GM12872 (cell line): ENCODE data around the gene XXYLT1.

Experiments
- TF ChIP-seq, protein P1 (sequence below): IDR thresholded peaks from 3 replicates; pipeline ENCODE4 v1.5.1; 2011; ENCODE audit warnings: low read depth, mild to moderate bottlenecking, low read length, moderate library complexity; ENCODE audit not compliant: insufficient read depth

XXYLT1 gene

DNA sequence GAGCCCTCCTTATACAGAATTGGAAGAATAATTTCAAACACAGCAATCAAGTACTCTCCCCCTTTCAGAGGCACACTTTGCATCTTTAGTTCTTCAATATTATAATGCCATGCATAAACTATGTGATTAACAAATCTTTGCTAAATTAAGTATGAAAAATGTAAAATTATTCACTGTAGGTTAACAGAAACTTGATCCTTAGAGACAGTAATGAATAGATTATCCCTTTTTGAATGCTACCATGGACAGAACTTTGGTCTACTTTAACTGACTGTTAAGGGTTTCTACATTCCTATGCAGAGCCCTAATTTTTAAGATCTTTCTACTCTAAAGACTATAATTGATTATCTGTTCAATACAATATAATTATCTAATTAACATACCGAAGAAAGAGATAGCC, 25.7 kb upstream of the XXYLT1 start:
- TF ChIP-seq, protein P1, sequence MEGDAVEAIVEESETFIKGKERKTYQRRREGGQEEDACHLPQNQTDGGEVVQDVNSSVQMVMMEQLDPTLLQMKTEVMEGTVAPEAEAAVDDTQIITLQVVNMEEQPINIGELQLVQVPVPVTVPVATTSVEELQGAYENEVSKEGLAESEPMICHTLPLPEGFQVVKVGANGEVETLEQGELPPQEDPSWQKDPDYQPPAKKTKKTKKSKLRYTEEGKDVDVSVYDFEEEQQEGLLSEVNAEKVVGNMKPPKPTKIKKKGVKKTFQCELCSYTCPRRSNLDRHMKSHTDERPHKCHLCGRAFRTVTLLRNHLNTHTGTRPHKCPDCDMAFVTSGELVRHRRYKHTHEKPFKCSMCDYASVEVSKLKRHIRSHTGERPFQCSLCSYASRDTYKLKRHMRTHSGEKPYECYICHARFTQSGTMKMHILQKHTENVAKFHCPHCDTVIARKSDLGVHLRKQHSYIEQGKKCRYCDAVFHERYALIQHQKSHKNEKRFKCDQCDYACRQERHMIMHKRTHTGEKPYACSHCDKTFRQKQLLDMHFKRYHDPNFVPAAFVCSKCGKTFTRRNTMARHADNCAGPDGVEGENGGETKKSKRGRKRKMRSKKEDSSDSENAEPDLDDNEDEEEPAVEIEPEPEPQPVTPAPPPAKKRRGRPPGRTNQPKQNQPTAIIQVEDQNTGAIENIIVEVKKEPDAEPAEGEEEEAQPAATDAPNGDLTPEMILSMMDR = no peak

DNA sequence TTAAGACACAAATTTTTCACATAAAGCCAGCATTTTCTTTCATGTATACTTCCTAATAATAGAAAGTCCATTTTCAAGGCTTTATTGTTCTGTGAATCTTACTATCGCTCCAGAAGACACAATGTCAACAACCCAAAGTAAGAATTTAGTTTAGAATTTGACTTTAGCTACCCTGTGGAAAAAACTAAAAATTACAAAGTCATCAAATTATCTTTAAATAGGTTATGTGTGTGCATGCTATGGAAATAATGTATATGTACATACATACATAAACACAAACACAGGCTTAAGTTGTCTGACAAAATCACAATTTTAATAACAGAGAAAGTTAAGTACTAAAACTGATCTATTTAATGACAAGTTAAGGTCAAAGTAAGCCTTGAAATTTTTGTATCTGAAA, 20.2 kb upstream of the XXYLT1 start:
- TF ChIP-seq, protein P1 = no peak

DNA sequence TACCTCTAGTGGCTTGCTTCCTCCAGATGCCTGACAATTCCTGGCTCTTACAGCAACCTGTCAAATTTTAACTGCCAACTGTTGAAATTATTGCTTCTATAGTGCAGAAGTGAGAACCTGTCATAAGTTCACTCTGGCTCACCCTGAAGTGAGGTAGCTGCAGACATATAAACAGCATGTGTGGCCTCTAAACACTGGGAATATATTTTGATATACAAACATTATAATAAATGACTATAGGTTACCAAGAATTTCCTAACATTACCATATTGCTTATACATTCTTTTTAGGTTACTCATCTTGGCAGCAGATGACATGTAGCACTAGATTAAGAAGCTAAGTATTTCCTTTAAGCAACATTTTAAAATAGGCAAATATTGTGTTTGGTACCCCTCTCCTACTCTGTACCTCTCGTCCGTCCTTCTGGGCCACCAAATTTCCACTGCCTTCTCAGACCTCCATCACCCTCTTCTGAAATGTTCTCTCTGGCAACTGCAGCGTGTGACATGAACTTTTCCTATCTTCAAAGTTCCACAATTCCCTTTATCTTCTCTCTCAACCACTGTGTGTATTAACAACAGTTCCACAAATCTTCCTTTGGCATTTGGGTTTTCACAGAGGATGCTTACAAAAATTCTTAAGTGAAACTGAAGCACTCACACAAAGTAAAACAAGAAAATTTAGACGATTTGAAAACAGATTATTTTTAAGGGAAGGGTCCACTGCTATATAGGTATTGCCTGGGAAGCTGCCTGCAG, 15.3 kb upstream of the XXYLT1 start:
- TF ChIP-seq, protein P1 = no peak

DNA sequence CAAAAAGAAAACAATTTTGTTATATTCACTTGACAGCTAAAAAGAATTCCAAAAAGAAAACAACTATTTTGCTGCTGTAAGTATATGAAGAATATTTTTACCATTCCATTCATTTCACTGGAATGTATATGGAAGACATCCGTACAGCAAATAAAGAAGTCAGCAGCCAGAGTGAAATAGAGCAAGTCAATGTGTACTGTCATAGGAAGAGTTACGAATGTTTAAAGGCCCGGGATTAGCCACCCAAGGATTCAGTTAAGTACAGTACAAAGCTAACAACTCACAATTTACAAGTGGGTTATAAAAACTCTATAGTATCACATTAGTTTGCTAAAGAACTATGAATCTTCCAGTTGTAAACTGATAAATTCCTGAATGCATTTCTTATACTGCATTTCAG, 14.4 kb upstream of the XXYLT1 start:
- TF ChIP-seq, protein P1 = no peak

DNA sequence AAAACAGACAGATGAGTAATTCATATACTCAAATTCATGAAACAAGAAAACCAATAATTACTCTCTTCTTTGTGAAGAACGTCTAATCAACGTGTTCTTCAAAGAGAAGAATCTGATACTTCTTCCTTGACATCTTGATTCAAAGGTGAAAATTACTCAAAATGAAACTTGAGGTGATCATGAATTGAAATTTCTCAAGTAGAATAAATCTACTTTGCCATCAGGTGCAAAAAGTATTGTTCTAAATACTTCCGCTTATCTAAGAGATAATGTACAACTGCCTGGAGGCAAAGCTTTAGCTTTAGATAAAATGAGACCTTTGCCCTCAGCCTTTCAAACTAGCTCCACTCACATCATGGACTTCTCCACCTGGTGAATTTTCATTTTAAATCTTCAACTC, 13.9 kb upstream of the XXYLT1 start:
- TF ChIP-seq, protein P1 = no peak

DNA sequence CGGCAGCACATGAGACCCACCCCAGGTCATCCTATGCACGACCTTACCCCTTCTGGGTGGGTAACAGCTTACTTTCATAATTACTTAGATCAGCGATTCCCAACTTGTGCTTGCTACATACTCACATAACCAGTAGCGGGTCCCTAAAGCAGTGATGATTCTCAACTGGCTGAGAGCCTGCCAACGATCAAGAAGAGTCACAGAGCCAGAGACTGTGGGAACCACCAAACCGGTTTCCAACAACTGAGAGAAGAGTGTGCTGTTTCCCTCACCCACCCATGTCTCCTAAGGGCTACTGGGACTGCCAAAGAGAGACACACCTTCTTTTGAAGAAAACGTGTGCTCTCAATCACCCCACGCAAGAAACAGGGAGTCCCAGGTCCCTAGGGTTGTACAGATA, 12.0 kb upstream of the XXYLT1 start:
- TF ChIP-seq, protein P1 = no peak

DNA sequence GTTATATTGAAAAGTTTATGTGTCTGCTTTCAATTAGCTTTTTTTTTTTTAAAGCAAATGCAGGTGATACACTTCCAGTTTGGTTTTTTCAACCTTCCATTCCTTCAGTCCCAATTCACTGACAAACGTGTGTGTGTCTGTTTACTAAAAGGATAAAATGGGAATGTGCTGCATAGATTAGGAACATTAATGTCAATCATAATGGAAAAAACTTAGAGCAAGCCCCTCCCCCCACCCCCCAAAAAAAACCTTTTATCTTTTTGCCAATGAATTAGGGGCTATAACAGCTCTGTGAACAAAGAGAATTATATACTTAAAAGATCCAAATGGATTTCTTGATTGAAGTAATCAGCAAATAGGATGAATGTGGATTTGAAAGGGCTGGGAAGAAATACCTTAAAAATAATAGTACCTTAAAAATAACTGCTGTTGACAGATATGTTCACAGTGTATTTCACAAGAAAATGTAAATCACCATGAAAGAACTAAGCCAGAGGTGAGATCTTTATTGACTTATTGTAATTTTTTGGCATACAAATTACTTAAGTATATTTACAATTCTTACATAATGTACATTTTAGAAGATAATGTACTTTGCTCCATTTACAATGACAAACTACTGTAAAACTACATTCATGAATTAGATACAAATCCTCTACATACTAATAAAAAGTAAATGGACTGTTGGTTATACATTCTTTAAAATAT, 3.5 kb upstream of the XXYLT1 start:
- TF ChIP-seq, protein P1 = no peak
